ENCODE data around the gene ZBTB44.

DNA sequence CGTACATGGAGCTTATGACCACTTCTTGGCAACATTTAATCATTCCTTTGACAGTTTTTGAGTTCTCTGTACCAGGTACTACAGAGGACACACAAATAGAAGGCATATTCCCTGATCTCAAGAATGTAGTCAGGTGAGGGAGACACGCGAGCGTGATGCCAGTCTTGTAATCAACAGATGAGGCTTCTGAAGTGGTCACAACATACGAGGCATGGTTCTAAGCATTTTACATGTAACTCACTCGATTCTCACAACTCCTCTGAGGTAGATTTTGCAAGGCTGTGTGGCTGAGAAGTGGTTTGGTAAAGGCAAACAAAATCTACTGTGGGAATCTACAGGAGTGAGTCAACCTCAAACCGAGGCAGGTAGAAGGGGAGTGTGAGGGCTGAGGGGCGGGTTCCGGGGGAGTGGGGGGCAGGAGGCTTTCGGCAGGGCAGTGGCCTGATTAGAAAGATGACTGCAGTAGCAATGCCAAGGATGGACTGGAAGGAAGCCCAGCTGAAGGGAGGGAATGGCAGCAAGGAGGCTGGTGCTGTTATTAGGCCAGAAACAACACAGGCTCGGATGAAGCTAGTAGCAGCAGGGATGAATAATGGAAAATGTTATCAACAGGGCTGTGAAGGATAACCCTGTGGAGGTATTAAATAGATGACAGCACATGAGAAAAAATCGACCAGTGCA is 91.3 kb downstream of the ZBTB44 start:
- TF ChIP-seq CTCF (conservative IDR thresholded peaks at IDR 0.05), result no peak
- no peak for TF ChIP-seq ZFX (IDR thresholded peaks at IDR 0.05)

All from C4-2B (cell line).